ENCODE data around the gene ANKRD33. TPM values are rescaled to one million over a fixed set of nuclear protein-coding genes. Genes with fewer than 3 reads are reported as not detected.

The ANKRD33 gene
- total RNA-seq, 1 experiment from 2014 or later, result 0.81 TPM

DNA sequence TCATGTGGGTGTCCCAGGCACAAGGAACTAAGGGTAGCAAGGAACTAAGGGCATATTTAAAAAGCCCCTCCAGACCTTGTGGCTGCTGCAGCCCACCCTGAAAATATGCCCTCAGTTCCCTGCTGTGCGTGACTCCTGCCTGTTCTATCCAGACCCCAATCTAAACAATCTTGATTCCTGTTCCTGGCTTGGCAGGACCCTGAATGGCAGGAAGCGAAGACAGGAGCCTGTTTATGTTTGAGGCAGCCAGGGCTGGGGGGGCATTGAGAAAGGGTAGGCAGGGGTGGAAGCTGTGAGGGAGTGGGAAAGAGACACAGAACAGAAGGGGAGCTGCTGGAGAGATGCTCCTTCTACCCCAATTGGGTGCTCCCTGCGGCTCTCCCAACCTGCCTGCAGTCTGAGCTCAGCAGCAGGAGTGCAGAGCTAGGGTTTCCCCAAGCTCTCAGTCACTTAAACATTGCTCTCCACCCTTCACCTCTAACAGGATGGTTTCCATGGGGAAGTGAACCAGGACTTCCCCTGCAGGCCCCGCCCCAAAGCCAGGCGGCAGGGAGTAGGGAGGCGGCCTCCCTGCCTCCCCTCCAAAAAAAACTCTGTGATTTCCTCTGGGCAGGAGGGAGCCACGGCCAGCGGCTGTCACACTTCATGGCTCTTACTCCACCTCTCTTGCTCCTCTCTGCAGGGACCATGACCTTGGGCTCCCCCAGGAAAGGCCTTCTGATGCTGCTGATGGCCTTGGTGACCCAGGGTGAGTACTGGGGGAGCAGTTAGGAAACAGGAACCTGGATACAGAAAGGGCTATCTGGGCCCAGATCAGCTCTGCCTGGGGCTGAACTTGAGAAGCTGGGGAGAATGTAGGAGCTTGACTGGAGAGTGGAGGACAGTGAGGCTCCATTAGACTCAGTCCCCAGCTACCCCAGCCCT is 24.1 kb downstream of the ANKRD33 start:
- Histone ChIP-seq H3K79me1 (ENCODE audit: insufficient read depth, low read depth, low read length, poor library complexity, severe bottlenecking) (no peaks in the 10 kb centered on the region), H3K79me2 (ENCODE audit: insufficient read depth, low read length) (no peaks in the 10 kb centered on the region), H4K5ac (ENCODE audit: insufficient read length, low read depth, low read length) (no peak overlapping the region), H3K9me3 (ENCODE audit: control insufficient read depth, low read depth, low read length) (no peaks in the 10 kb centered on the region), H3K27me3 (ENCODE audit: insufficient read depth, low read length) (peaks cover 5% of the 10 kb centered on the region; the same call in 1 of the 2 replicates), H2AFZ (ENCODE audit: low read length) (no peak overlapping the region), H2BK20ac (ENCODE audit: low read depth, low read length, poor library complexity, severe bottlenecking) (no peak overlapping the region), H3T11ph (ENCODE audit: low read length) (no peak overlapping the region), H3K4me1 (ENCODE audit: insufficient read depth, low read length) (no peaks in the 10 kb centered on the region), H3K56ac (ENCODE audit: insufficient read length, low read depth, low read length) (no peak overlapping the region), H2BK15ac (ENCODE audit: low read depth, low read length) (no peak overlapping the region), H2BK5ac (ENCODE audit: insufficient read length, low read length) (no peak overlapping the region), H3K18ac (ENCODE audit: insufficient read length, low read depth, low read length) (no peak overlapping the region), H3K23me2 (ENCODE audit: insufficient read length, low read depth, low read length, poor library complexity, severe bottlenecking) (no peaks in the 10 kb centered on the region), H2BK12ac (ENCODE audit: insufficient read length, low read depth, low read length) (no peak overlapping the region), H3K4me2 (ENCODE audit: insufficient read depth, insufficient read length, low read length) (no peak overlapping the region), H2AK5ac (ENCODE audit: insufficient read length, low read length) (no peak overlapping the region), H3K23ac (ENCODE audit: insufficient read length, low read depth, low read length) (no peak overlapping the region), H3K14ac (ENCODE audit: insufficient read depth, low read length) (no peak overlapping the region), H4K8ac (replicated peaks; ENCODE audit: insufficient read length, low read depth, low read length) (no peak overlapping the region), H3K4ac (ENCODE audit: low read depth, low read length) (no peak overlapping the region), H4K20me1 (ENCODE audit: control insufficient read depth, insufficient read depth, insufficient read length) (no peaks in the 10 kb centered on the region), H3K27ac (ENCODE audit: insufficient read length, low read depth, low read length) (no peak overlapping the region), H4K91ac (ENCODE audit: insufficient read length, low read depth, low read length) (no peak overlapping the region), H3K9ac (ENCODE audit: extremely low read depth, insufficient read length, low read length) (no peak overlapping the region), H2BK120ac (ENCODE audit: low read depth, low read length, poor library complexity, severe bottlenecking) (no peak overlapping the region)
- H3K27me3 Mint-ChIP-seq (ENCODE audit: low read depth), result peaks cover 18% of the 10 kb centered on the region
- H3K4me3 Mint-ChIP-seq, result no peak overlapping the region
- H3K27ac Mint-ChIP-seq, result no peak overlapping the region
- TF ChIP-seq, protein P1, sequence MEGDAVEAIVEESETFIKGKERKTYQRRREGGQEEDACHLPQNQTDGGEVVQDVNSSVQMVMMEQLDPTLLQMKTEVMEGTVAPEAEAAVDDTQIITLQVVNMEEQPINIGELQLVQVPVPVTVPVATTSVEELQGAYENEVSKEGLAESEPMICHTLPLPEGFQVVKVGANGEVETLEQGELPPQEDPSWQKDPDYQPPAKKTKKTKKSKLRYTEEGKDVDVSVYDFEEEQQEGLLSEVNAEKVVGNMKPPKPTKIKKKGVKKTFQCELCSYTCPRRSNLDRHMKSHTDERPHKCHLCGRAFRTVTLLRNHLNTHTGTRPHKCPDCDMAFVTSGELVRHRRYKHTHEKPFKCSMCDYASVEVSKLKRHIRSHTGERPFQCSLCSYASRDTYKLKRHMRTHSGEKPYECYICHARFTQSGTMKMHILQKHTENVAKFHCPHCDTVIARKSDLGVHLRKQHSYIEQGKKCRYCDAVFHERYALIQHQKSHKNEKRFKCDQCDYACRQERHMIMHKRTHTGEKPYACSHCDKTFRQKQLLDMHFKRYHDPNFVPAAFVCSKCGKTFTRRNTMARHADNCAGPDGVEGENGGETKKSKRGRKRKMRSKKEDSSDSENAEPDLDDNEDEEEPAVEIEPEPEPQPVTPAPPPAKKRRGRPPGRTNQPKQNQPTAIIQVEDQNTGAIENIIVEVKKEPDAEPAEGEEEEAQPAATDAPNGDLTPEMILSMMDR (conservative IDR thresholded peaks at IDR 0.05), result no peak
- no peaks in the 10 kb centered on the region for H3K9me3 Mint-ChIP-seq
- peaks cover 13 to 25% of the 10 kb centered on the region in 2 experiments for H3K4me1 Mint-ChIP-seq
- no peaks in the 10 kb centered on the region for H3K36me3 Mint-ChIP-seq (ENCODE audit: insufficient read depth in 1 of 3, low read depth in 3 of 3)
- no peak for DNase-seq
- no CpG with 5 or more reads among the region's 8 CpGs for WGBS (ENCODE audit: extremely low coverage, insufficient read length, low lambda C conversion rate)

Measured in H9 (cell line).